K562 (cell line): ENCODE results near the gene ESCO1. TPM values are rescaled to one million over a fixed set of nuclear protein-coding genes. Genes with fewer than 3 reads are reported as not detected.

ENCODE experiments used
- DPF2 ChIP-seq: fragments of 450-650 bp; IDR thresholded peaks from 2 replicates; pipeline ENCODE4 v1.6.1; 2016
- ESRRB ChIP-seq: fragments of 250-450 bp; sonication (Bioruptor Pico); IDR thresholded peaks from 2 replicates; pipeline ENCODE4 v1.5.0; 2020; ENCODE audit warnings: mild to moderate bottlenecking, moderate library complexity, borderline replicate concordance
- KAT2B ChIP-seq: IDR thresholded peaks from one replicate; pipeline ENCODE4 v1.6.1; 2012; ENCODE audit warnings: low read depth, mild to moderate bottlenecking, control low read depth, inconsistent platforms, low read length, moderate library complexity
- MTA3 ChIP-seq: fragments of 450-650 bp; formaldehyde crosslinking; IDR thresholded peaks from 2 replicates; pipeline ENCODE4 v1.6.1; 2017; ENCODE audit warnings: mild to moderate bottlenecking, borderline replicate concordance
- NKRF ChIP-seq: fragments of 450-650 bp; IDR thresholded peaks from 2 replicates; pipeline ENCODE4 v1.6.1; 2016; ENCODE audit warnings: borderline replicate concordance
- SAP30 ChIP-seq: fragments of 200-600 bp; sonication (generic); IDR thresholded peaks from 2 replicates; pipeline ENCODE4 v1.6.1; 2012; ENCODE audit warnings: borderline replicate concordance, low read depth, mild to moderate bottlenecking, moderate library complexity, low read length, control low read depth, inconsistent platforms; ENCODE audit not compliant: insufficient read depth, poor library complexity, severe bottlenecking
- SMAD4 ChIP-seq: fragments of 250-450 bp; sonication (Bioruptor Pico); conservative IDR thresholded peaks from 2 replicates; pipeline ENCODE4 v1.8.0; 2021; ENCODE audit warnings: inconsistent platforms, mild to moderate bottlenecking, moderate library complexity
- SUPT5H ChIP-seq: fragments of 450-650 bp; IDR thresholded peaks from 2 replicates; pipeline ENCODE4 v1.6.1; 2016
- TCF7L2 ChIP-seq: fragments of 150-350 bp; IDR thresholded peaks from 2 replicates; pipeline ENCODE4 v1.6.1; 2016; ENCODE audit warnings: low read depth, mild to moderate bottlenecking, low read length, moderate library complexity
- ZBTB11 ChIP-seq, 3 experiments: fragments of 200-800 bp in 1 of 3; fragments of 250-450 bp in 1 of 3; fragments of 450-650 bp in 1 of 3; sonication (Bioruptor Pico) in 1 of 3; sonication (Bioruptor generic) in 1 of 3; formaldehyde crosslinking in 1 of 3; IDR thresholded peaks; 2 replicates each; pipeline versions ENCODE4 v1.6.1 to v1.8.0; 2016 to 2022; ENCODE audit warnings: mild to moderate bottlenecking in 2 of 3, missing genetic modification characterization in 2 of 3, missing compliant biosample characterization in 1 of 3, moderate library complexity in 1 of 3
- ZKSCAN1 ChIP-seq: fragments of 150-350 bp; IDR thresholded peaks from 2 replicates; pipeline ENCODE4 v1.6.1; 2016; ENCODE audit warnings: low read depth, low read length
- ZSCAN32 ChIP-seq: fragments of 450-650 bp; formaldehyde crosslinking; IDR thresholded peaks from 2 replicates; pipeline ENCODE4 v1.4.0; 2020; ENCODE audit warnings: mild to moderate bottlenecking, moderate library complexity
- polyA plus RNA-seq, 8 experiments: library from polyadenylated mRNA; depleted of rRNA in 4 of 8; stranded (reverse) in 5 of 8; unstranded in 3 of 8; fragments of >200 nt; fragmentation: Nextera tagmentation in 2 of 8; fragmentation: Illumina TruSeq in 1 of 8; extraction: Ambion mirVana in 2 of 8; extraction: Trizol in 1 of 8; gene quantifications; 2 replicates each; pipeline versions ENCODE4 v1.2.1 to v1.2.3, GENCODE V29; 2011 to 2014; ENCODE audit warnings: inconsistent platforms in 1 of 8, missing spikeins in 1 of 8
- total RNA-seq, 7 experiments: library from RNA; depleted of rRNA in 6 of 7; stranded (reverse); fragments of >200 nt in 6 of 7; fragmentation: Illumina TruSeq in 2 of 7; extraction: Trizol in 2 of 7; gene quantifications; 2 replicates each; pipeline versions ENCODE4 v1.2.1 to v1.2.3, GENCODE V29; 2011 to 2021; ENCODE audit warnings: low replicate concordance in 1 of 7
- TF ChIP-seq, protein P1 (sequence below): fragments of 250-450 bp; sonication (Bioruptor Pico); IDR thresholded peaks from 2 replicates; pipeline ENCODE4 v1.9.0; 2021; ENCODE audit warnings: mild to moderate bottlenecking
- TF ChIP-seq, protein P2 (sequence below): fragments of 150-350 bp; IDR thresholded peaks from 2 replicates; pipeline ENCODE4 v1.6.1; 2014; ENCODE audit warnings: low read depth, mild to moderate bottlenecking, low read length, borderline replicate concordance
- TF ChIP-seq, protein P3 (sequence below): fragments of 250-450 bp; sonication (Bioruptor Pico); IDR thresholded peaks from 2 replicates; pipeline ENCODE4 v1.8.0; 2021; ENCODE audit warnings: mild to moderate bottlenecking, moderate library complexity

ESCO1 gene
- total and polyA plus RNA-seq, 9 of the 15 experiments (the other 6 are each of a cell fraction or from before 2014, with no cell fraction given) = 15.0 to 31.3 (median 19.6) TPM

DNA sequence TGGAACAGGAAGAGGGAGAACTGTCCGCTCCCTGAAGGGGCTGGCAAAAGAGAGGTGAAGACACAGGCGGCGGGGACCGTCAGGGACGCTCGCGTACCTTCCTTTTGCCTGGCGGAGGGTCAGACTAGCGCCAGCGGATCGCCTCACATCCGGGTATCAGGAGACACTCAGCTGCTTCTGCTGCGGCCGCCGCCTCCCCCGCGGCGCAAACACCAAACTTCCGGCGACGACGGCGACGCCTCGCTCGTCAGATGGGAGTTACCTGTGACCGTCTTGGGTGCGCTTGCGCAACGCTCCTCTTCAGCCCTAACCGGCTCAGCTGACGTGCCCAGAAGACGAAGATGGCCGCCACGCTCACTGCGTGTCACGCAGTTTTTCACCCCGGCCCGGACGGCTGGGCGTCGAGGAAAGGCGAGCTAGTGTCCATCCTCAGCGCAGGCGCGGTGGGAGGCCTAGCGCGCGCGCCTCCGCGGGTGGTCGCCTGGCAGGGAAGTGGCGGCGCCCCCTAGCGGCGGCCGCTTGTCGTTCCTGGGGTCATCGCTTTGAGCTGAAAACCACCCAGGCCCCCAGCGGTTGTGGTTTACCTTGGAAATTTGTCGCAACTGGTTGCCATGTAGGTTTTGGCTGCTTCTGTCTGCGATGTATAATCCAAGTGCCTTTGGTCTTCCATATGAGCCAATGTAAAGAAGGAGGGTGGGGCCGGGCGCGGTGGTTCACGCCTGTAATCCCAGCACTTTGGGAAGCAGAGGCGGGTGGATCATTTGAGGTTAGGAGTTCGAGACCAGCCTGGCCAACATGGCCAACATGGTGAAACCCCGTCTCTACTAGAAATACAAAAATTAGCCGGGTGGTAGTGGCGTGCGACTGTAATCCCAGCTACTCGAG lies at the start of gene ESCO1 (continued):
- TF ChIP-seq, protein P1, sequence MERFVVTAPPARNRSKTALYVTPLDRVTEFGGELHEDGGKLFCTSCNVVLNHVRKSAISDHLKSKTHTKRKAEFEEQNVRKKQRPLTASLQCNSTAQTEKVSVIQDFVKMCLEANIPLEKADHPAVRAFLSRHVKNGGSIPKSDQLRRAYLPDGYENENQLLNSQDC = no peak
- TF ChIP-seq KAT2B (no peak), SMAD4 (CRISPR knock-in tag) (peak; percentile 94), SAP30 (peak; percentile 69), DPF2 (no peak; the same call in 1 of the 2 replicates), TCF7L2 (no peak), ZBTB11 (CRISPR knock-in tag; IDR thresholded peaks at IDR 0.05) (peak in 1 of 3 experiments; percentile 82; a peak in 2 of 6 replicates), NKRF (no peak; the same call in 1 of the 2 replicates), ZKSCAN1 (peak; percentile 47), ESRRB (CRISPR knock-in tag) (no peak), SUPT5H (peak; percentile 93), ZSCAN32 (CRISPR knock-in tag) (no peak), MTA3 (peak; percentile 86)
- TF ChIP-seq, protein P2, sequence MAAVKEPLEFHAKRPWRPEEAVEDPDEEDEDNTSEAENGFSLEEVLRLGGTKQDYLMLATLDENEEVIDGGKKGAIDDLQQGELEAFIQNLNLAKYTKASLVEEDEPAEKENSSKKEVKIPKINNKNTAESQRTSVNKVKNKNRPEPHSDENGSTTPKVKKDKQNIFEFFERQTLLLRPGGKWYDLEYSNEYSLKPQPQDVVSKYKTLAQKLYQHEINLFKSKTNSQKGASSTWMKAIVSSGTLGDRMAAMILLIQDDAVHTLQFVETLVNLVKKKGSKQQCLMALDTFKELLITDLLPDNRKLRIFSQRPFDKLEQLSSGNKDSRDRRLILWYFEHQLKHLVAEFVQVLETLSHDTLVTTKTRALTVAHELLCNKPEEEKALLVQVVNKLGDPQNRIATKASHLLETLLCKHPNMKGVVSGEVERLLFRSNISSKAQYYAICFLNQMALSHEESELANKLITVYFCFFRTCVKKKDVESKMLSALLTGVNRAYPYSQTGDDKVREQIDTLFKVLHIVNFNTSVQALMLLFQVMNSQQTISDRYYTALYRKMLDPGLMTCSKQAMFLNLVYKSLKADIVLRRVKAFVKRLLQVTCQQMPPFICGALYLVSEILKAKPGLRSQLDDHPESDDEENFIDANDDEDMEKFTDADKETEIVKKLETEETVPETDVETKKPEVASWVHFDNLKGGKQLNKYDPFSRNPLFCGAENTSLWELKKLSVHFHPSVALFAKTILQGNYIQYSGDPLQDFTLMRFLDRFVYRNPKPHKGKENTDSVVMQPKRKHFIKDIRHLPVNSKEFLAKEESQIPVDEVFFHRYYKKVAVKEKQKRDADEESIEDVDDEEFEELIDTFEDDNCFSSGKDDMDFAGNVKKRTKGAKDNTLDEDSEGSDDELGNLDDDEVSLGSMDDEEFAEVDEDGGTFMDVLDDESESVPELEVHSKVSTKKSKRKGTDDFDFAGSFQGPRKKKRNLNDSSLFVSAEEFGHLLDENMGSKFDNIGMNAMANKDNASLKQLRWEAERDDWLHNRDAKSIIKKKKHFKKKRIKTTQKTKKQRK = no peak
- TF ChIP-seq, protein P3, sequence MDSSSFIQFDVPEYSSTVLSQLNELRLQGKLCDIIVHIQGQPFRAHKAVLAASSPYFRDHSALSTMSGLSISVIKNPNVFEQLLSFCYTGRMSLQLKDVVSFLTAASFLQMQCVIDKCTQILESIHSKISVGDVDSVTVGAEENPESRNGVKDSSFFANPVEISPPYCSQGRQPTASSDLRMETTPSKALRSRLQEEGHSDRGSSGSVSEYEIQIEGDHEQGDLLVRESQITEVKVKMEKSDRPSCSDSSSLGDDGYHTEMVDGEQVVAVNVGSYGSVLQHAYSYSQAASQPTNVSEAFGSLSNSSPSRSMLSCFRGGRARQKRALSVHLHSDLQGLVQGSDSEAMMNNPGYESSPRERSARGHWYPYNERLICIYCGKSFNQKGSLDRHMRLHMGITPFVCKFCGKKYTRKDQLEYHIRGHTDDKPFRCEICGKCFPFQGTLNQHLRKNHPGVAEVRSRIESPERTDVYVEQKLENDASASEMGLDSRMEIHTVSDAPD (CRISPR knock-in tag) = no peak
